Glomerular endothelial cell (primary cell): Measurements from ENCODE around the gene CDCP1. TPM values are rescaled to one million over a fixed set of nuclear protein-coding genes. Genes with fewer than 3 reads are reported as not detected.

Experiments
- DNase-seq: peaks from one replicate; pipeline ENCODE4 v3.0.0-alpha.2; 2011; ENCODE audit warnings: low read depth, low spot score; ENCODE audit errors: extremely low read depth
- total RNA-seq: library from RNA; depleted of rRNA; stranded (reverse); fragments of >200 nt; gene quantifications from 2 replicates; pipeline ENCODE4 v1.2.3, GENCODE V29; 2015

CDCP1 gene
- total RNA-seq, 1 donor from 2014 or later: 19.4 TPM

GRCh38 chr3:45116350-45116749 lies 29.8 kb downstream of the CDCP1 start:
- DNase-seq: no peak

- DNase-seq: no peak
These were observed 32.5 kb downstream of the CDCP1 start for GRCh38 chr3:45113625-45114050.

- no peak for DNase-seq
These were observed 33.2 kb downstream of the CDCP1 start for GRCh38 chr3:45112939-45113338.

- no peak for DNase-seq
These were observed 35.7 kb downstream of the CDCP1 start for GRCh38 chr3:45110509-45110833.

GRCh38 chr3:45109771-45110508 lies 36.2 kb downstream of the CDCP1 start:
- DNase-seq: no peak

- DNase-seq: no peak
These were observed 39.3 kb downstream of the CDCP1 start for GRCh38 chr3:45106874-45107273.

- DNase-seq: no peak
These were observed 40.1 kb downstream of the CDCP1 start for GRCh38 chr3:45105855-45106671.

- DNase-seq: no peak
These were observed 41.2 kb downstream of the CDCP1 start for GRCh38 chr3:45104715-45105711.

GRCh38 chr3:45103753-45104714 lies 42.1 kb downstream of the CDCP1 start:
- no peak for DNase-seq

- DNase-seq: no peak
These were observed 42.8 kb downstream of the CDCP1 start for GRCh38 chr3:45103334-45103733.

- no peak for DNase-seq
These were observed 45.2 kb downstream of the CDCP1 start for GRCh38 chr3:45100981-45101407.

- no peak for DNase-seq
These were observed 47.9 kb downstream of the CDCP1 start for GRCh38 chr3:45098310-45098709.

- no peak for DNase-seq
These were observed 48.8 kb downstream of the CDCP1 start for GRCh38 chr3:45097296-45097883.

- no peak for DNase-seq
These were observed 50.2 kb downstream of the CDCP1 start for GRCh38 chr3:45095916-45096526.

GRCh38 chr3:45093176-45093575 lies 53.0 kb downstream of the CDCP1 start:
- no peak for DNase-seq

- DNase-seq: no peak
These were observed 53.8 kb downstream of the CDCP1 start for GRCh38 chr3:45092132-45093031.

- DNase-seq: no peak
These were observed 55.3 kb downstream of the CDCP1 start for GRCh38 chr3:45090855-45091254.
